GM12864 (cell line): ENCODE measurements around the gene SPOCD1.

ENCODE experiments used
- DNase-seq: peaks from one replicate; pipeline ENCODE4 v3.0.0-alpha.2; 2011; ENCODE audit warnings: low read depth
- H3K4me3 ChIP-seq: 2 replicates; pipeline ENCODE4 v1.5.1; 2011; ENCODE audit warnings: mild to moderate bottlenecking, low read depth, low read length, control low read depth
- CTCF ChIP-seq: IDR thresholded peaks from 2 replicates; pipeline ENCODE4 v1.5.1; 2011; ENCODE audit warnings: low read depth, mild to moderate bottlenecking, moderate library complexity, low read length, control low read depth, inconsistent platforms; ENCODE audit errors: missing control alignments

Gene SPOCD1

GRCh38 chr1:31752952-31753475 is 62.8 kb downstream of the SPOCD1 start:
- H3K4me3 ChIP-seq: no peak overlapping the region
- TF ChIP-seq CTCF: no peak
- no peak for DNase-seq

- TF ChIP-seq CTCF: no peak
- no peak for DNase-seq
- no peak overlapping the region for H3K4me3 ChIP-seq
Measured at GRCh38 chr1:31752258-31752657, 63.6 kb downstream of the SPOCD1 start.

GRCh38 chr1:31751822-31752241 is 64.0 kb downstream of the SPOCD1 start:
- DNase-seq: no peak
- no peak overlapping the region for H3K4me3 ChIP-seq
- TF ChIP-seq CTCF: no peak

- no peak for DNase-seq
- no peak for TF ChIP-seq CTCF
- no peak overlapping the region for H3K4me3 ChIP-seq
Measured at GRCh38 chr1:31750858-31751510, 64.8 kb downstream of the SPOCD1 start.

- no peak for DNase-seq
- TF ChIP-seq CTCF: no peak
- no peak overlapping the region for H3K4me3 ChIP-seq
Measured at GRCh38 chr1:31749785-31750735, 65.8 kb downstream of the SPOCD1 start.

- no peak overlapping the region for H3K4me3 ChIP-seq
Measured at GRCh38 chr1:31748365-31748764, 67.5 kb downstream of the SPOCD1 start.

More at GRCh38 chr1:31748365-31748764, 67.5 kb downstream of the SPOCD1 start:
- TF ChIP-seq CTCF: no peak
- DNase-seq: no peak
